GM12801 (cell line): ENCODE data around the gene TCTN3.

Source experiments
- TF ChIP-seq, protein P1 (sequence below): IDR thresholded peaks from one replicate; pipeline ENCODE4 v1.5.1; 2011; ENCODE audit warnings: control low read depth; ENCODE audit not compliant: insufficient read length; ENCODE audit errors: extremely low read depth

The TCTN3 gene

DNA sequence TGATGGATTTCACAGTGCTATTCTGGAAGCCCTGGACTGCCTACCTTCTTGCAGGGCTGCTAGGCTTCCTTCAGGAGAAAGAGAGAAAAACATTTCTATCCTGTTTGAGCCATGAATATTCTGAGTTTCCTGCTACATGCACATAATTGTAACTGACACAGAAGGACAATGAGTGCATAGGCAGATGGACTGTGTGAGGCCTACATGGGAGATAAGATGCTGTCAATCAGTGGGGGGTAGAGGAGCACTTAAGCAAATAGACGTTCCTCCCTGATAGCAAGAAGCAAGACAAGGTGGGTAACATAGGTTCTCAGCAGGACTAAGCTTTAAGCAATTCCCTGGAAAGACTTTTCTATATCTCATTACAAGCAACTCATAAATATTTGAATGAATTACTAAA lies 48.8 kb downstream of the TCTN3 start:
- TF ChIP-seq, protein P1, sequence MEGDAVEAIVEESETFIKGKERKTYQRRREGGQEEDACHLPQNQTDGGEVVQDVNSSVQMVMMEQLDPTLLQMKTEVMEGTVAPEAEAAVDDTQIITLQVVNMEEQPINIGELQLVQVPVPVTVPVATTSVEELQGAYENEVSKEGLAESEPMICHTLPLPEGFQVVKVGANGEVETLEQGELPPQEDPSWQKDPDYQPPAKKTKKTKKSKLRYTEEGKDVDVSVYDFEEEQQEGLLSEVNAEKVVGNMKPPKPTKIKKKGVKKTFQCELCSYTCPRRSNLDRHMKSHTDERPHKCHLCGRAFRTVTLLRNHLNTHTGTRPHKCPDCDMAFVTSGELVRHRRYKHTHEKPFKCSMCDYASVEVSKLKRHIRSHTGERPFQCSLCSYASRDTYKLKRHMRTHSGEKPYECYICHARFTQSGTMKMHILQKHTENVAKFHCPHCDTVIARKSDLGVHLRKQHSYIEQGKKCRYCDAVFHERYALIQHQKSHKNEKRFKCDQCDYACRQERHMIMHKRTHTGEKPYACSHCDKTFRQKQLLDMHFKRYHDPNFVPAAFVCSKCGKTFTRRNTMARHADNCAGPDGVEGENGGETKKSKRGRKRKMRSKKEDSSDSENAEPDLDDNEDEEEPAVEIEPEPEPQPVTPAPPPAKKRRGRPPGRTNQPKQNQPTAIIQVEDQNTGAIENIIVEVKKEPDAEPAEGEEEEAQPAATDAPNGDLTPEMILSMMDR = no peak

DNA sequence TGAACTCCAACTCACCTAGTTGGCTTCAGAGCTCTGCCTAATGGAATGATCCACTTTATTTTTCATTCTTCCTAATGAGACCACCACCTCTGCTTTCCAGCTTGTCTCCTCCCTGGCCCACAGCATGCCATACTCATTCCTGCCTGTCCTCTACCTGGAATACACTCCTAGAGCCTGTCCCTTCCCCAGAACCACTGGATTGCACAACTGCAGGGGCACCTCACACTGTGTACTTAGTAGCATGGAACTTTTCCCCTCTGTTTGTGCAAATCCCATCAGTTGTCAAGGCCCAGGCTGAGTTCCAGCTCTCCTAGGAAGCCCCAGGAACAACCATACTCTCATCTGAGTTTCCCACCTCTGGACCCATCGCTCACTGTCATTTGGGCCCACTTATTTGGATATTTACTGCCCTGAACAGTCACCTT lies 52.8 kb downstream of the TCTN3 start:
- TF ChIP-seq, protein P1 = no peak

DNA sequence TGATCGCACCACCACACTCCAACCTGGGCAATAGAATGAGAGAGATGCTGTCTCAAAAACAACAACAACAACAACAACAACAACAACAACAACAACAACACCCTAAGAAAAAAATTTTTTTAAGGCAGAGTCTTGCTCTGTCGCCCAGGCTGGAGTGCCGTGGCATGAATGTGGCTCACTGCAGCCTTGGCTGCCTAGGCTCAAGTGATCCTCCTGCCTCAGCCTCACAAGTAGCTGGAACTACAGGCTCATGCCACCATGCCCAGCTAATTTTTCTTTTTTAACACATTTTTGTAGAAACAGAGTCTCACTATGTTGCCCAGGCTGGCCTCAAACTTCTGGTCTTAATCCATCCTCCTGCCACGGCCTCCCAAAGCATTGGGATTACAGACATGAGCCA lies 55.8 kb downstream of the TCTN3 start:
- TF ChIP-seq, protein P1 = no peak

DNA sequence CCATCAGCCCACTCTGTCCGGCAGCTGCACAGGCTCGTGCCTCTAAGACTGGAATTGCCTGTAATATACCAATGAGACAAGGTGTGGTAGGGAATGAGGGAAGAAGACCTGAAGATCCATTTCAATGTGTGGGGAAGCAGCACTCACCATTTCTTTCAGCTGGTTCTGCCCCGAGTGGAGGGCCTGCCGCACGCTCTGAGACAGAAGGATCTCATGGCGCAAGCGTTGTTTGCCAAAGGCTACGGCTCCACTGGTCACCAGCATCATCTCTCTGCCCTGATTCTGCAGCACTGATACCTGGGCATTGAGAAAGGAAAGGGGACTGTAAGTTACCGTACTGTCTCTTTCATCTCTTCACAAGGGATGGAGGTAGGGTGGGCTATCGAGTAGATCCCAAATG lies 56.6 kb downstream of the TCTN3 start:
- TF ChIP-seq, protein P1 = no peak

DNA sequence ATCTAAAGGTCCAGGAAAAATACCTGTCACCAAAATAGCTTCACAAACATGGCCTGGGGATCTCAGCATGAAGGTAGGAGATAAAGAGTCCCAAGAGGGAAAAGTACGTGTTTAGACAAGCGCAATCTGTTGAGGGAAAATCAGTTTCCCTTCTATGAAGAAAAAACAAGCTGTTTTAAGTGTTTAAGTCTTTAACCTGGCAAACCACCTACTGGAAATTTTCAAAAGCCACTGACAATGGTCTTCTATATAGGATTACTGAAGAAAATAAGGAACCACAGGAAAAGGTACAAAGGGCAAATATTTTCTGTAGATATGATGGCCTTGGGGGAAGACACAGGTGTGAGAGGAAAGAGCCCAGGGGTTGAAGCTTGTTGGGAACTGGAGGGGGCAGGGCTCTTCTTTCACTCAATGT lies 58.4 kb downstream of the TCTN3 start:
- TF ChIP-seq, protein P1 = no peak

DNA sequence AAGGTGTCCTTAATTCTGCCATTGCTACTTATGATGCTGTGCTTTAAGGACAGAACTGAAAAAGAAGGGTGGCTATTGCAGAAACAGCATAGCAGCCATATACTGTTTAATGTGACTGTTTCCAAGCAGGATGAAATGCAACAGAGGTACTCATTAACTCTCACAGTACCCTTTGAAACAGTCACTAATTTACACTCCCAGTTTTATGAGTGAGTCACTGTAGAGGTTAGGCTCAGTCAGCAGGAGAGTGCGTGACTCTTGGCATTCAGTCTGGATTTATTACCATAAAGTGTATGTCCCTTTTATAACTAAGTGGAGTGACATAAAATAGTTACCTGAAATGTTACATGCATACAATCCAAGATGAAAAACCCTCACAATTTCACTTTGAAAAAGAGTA lies 64.9 kb downstream of the TCTN3 start:
- TF ChIP-seq, protein P1 = no peak

GRCh38 chr10:95626500-95626899 lies 67.2 kb downstream of the TCTN3 start:
- TF ChIP-seq, protein P1 = no peak

GRCh38 chr10:95618101-95618500 lies 75.6 kb downstream of the TCTN3 start:
- TF ChIP-seq, protein P1 = no peak
